Stimulated activated naive CD4-positive, alpha-beta T cell treated with Interleukin-2 at 50 U/mL for 16 hours (primary cell): ENCODE measurements around the gene PDLIM5.
"Not testable (repeated sequence)": the region's sequence is repeated elsewhere in the genome, so short reads cannot be mapped to it uniquely, and the experiment has no call there.

Source experiments
- DNase-seq: peaks from one replicate; lab custom pipeline; 2025; lab: John Stamatoyannopoulos, UW

PDLIM5 gene

DNA sequence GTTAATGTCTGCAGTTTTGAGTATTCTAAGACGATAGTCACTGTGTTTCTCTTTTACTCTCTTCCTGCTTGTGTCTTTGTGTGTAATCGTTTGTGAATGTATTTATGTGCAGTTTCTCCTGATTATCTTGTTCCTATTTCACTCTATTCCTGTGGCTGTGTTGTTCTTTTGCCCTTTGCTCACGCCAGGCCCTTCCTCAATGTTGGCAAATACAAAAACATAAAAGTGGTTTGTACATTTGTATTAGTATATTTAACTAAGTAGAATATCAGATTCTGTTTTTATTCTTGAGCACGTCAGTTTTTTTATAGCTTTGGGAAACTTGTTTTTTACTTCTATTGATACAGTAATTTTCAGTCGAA is 198.4 kb downstream of the PDLIM5 start:
- DNase-seq, result no peak

DNA sequence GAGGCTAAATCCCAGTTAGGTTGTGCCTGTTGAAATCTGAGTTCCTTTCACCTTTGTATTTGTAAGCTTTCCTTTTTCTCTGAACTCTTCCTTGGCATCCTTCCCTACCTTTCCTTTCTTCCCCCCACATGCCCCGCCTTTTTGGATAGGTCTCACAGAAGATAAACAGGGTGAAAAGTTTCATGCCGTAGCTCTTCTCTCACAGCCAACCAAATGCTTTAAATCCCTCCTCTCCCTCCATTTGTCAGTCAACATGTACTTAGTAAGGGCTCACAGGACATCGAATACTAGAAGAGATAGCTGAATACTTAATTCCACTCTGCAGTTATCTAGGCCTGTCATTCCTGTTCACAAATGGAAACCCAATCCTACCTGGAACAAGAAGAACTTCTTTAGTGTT is 198.9 kb downstream of the PDLIM5 start:
- no peak for DNase-seq

DNA sequence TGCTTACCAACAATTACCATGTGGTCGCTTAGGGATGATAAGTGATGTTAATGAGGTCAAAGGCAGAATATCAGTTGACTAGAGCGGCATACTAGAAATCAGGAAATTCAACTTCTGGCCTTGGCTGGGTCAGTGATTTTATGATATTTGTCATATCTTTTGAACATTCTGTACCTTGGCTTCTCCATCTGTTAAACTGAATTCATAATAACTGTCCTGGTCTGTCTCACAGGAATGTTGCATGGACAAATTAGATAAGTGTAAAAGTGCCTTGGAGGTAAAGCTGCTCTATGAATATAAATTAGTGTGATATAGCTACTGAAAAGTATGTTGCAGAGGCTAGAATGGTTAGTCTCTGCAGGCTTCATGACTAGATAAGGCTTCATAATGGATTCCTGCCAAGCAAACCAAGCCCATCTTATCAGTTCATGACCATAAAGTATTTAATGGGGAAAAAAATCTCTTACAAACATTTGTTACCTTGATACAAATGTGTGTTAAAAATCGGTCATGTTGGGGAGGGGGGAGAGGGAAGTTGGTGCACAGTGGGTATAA is 201.4 kb downstream of the PDLIM5 start:
- DNase-seq, result no peak

DNA sequence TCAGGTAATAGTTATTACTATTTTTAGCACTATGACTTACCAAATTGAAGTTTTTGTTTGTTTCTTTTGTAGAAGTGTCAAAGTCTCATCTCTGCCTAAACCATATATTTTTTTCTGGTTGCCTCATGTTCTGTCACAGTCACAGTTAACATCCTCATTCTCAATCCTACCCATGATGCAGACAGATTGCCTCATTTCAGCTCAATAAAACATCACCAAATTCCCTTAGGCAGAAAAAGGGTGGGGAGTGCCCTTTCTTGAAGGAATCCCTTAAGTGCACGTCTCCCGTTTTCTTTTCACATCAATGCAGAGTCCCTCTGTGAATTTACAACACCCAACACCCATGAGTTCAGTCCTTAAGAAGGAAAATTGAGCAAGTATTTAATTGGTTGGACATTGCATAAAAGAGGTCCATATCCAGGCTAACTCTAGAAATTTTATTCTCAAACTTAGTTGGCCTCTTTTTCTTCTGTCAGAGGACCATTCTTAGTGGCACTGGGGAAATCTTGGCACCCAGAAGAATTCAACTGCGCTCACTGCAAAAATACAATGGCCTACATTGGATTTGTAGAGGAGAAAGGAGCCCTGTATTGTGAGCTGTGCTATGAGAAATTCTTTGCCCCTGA is 202.4 kb downstream of the PDLIM5 start:
- no peak for DNase-seq

DNA sequence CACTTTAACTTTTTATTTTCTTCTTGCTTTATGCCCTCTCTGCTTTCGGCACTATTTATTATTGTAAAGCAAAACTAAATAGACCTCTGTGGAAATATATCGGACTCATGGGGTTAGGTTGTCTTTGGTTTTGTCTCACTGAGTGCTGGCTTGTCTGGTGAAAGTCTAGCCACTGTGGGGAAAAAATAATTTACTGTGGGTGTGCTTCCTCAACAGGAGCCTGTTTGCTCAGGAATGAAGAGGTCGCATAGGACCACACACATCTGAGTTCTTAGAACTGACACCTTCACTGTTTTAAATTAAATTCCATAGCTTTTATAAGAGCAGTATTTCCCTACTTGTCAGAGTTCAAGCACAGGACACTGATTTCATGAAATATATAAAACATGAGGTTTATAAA is 203.0 kb downstream of the PDLIM5 start:
- no peak for DNase-seq

DNA sequence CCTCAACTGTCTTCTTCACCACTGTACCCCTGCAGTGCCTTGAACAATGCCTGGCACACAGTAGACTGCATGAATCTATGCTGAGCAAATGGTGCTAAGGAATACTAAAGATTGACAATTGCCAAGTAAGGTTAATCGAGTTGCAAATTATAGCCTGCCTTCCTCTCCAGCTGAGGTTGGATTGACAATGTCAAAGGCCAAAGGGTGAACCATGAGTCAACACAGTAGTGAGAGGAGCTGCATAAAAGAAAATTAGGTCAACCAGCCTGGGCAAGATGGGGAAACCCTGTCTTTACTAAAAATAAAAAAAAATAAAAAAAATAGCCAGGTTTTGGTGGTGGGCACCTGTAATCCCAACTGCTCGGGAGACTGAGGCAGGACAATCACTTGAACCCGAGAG is 208.9 kb downstream of the PDLIM5 start:
- DNase-seq, result no peak

DNA sequence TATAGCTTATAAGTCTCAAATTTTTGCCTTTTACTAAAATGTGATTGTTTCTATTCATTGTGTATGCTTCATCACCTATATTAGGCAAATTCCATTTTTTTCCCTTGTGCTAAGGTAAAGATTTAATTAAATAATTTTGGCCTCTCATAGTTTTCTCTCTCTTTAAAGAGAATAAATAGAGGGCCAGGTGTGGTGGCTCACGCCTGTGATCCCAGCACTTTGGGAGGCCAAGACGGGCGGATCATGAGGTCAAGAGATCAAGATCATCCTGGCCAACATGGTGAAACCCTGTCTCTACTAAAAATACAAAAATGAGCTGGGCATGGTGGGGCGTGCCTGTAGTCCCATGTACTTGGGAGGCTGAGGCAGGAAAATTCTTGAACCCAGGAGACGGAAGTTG is 213.3 kb downstream of the PDLIM5 start:
- not testable (repeated sequence) for DNase-seq

DNA sequence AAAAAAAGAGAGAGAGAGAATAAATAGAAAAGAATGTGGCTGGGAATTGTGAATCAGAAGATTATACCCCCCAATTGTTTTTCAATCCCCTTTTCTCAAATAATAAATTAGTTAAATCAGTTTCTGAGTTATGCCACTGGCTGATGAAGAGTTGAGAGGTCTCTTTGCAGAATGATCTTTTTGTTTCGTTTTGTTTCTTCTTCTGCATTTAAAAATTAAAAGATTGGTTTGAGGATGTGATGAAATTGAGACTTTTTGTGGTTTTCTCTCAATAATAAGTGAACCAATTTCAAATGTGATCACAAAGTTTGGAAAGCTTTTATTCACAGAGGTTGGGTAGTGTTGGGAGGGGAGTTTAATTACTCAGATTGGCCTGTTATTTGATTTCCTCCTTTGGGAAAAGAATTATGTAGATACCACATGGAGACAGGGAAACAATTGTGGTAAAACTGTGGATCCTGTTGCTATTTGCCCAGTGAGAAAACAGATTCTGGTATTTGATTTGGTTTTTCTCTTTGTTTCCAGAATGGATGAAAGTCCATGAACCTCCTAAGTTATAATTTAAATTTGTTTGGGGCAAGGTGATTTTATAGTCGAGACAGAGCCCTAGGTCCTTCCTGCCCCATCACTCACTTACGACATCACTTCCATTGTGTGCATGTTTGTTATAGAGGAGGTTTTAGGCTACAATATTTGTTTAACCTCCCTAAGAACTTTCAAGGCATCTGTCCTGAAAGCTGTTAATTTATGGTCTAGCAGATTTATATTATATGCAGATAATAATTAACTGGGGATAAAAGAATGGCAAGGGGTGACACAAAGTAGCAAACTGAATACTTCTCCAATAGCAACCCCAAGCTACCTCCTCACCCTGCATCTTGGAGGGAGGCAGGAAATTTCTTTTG is 214.0 kb downstream of the PDLIM5 start:
- DNase-seq, result no peak

DNA sequence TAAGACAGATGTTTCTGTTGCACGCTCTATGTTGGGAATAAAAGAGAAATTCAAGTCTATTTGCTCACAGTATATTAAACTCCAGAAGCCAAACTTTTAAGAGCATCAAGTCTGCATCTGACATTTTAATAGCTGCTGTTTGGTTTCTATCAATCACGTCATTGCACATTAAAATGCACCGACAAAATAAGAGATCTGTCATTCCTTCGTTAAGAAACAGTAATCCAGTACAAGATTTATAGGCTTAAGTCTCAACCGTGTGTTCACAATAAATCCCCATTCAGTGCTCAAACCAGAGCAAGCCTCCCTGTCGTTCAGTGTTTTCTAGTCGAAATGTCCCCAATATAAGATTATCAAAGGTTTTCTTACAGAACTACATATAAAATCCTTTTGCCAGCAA is 217.0 kb downstream of the PDLIM5 start:
- no peak for DNase-seq

DNA sequence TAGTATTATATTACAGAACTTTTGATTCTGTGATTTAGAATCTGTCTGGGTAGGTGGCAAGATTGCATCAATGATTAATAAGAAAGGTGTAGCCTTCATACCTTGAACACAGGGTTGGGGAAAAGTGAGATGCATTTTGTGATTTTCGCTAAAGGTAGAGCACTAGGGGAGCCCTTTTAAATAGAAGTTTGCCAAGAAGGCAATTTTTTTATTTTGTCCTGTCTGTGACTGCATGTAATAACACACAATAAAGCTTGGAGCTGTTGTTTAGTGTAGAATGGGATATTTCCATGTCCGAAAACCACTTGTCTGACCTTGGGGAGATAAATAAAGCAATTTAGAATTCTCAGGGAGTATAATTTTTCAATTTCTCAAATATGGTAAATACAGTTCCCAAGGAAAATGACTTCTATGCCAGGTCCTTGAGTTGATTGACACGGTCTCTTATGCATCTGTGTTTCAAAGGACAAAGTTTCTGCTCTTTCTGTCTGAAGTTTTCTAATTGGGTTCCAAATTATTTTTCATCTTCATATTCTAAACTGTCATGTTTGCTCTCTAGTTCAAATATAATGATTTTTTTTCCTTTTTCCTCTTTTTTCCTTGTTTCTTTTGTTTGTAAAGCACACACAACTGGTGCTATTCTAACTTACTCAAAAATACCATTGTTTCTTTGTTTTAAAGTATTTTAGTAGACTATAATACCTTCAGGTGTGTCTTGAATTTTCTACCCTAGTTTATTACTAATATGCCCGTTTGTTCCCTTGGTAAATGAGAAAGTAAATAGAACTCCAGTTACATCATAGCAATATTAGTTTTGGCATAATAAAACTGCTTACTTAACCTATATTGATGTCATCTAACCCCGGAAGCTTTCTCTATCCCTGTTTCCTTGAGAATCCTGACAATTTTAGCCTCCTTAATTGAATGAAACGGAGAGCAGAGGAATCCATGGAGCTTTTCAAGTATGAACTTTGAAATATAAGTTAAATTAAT is 218.2 kb downstream of the PDLIM5 start:
- no peak for DNase-seq

DNA sequence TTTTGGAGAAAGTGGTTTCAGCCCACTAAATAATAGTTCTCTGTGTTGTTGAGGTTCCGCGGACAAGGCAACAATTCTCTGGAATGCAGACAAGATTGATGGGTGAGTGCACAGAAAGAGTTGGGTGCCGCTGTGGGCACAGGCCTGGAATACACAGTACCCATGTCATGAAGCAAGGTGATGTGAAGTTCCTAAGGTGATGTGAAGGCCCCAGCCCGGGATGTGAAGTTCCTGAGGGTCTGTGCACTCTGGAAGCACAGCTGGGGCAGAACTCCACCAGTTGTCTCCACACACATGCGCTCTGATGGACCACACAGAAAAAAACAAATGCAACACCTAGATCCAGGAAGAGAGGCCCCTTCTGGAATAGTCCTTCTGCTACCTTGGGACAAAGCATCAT is 219.4 kb downstream of the PDLIM5 start:
- DNase-seq, result no peak

DNA sequence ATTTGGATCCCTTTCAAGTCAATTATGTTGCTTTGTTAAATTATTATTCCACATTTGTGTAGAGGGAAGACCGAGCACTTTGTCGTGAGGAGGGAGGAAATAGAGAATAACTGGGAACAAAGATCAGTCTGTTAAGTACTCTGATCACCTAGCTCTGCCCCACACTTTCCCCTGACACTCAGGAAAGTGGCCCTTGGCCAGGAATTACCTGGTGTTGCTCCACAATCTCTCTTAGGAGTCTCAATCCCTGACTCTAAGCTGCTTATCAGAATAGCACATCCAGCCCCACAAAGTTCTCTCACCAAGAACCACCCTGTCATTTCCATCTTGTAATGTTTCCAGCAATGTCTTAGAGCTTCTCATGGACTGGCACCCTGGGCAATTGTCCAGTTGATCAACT is 222.2 kb downstream of the PDLIM5 start:
- no peak for DNase-seq

DNA sequence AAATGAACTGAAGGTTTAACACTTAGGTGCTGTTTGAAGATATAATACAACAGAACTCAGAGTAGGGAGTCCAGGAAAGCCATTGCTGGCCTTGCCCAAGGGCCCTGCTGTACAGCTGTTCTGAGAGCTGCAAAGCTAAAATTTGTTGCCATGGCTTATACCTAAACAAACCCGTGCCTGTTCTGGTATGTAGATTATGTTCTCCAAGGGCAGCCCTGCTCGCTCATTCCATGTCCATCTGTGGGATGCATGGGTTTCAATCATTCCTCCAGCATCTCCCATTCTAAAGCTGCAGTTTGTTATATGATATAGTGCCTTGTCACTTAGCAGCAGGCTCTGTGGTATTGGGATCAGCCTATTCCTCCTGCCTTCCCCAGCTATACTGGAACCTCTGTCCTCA is 225.2 kb downstream of the PDLIM5 start:
- DNase-seq, result no peak

DNA sequence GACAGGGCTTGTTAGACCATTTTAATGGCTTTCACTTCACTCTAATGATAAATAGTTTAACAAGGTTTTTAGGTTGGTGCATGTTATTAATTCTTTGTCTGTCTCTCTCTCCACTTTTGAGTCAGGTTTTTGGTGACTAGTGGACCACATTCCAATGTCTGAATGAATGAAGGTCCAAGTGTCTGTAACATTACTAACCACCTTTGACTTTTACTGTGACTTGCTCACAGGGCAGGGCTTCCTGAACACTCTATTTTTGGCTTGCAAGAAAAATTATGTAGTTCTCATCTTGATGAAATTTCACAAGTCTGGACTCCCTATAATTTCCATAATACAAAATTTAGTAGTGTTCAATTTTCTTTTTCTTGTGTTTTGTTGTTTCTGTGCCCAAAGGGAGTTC is 227.2 kb downstream of the PDLIM5 start:
- no peak for DNase-seq

DNA sequence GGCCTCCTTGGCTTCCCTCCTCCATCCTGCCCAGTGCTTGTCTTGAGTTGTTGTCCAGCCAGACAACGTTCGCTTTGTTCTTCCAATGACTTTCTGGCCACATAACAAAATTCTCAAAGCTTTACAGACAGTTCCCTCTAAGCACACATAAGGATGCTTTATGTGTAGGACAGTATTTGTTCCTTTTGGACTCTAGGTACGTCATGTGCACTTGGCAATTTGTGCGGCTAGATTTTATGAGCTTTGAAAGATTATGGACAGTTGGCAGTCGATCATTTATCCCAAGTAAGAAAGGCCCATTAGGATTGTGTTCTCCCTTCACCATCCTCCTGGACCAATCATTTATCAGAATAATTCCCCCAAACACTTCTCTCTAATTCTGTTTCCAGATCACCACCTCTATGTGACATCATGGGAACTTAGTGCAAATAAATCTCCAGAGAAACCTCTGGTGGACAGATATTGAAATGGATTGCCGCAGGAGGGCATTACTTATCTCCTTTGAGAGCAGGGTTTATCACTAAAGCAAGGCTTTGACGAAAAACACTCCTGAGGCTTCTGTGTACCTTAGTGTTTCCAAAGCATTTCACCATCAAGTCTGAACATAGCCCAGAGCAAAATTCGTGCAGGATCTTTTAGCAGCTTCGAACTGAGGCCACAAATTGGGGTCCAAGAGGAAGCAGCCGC is 228.6 kb downstream of the PDLIM5 start:
- no peak for DNase-seq

DNA sequence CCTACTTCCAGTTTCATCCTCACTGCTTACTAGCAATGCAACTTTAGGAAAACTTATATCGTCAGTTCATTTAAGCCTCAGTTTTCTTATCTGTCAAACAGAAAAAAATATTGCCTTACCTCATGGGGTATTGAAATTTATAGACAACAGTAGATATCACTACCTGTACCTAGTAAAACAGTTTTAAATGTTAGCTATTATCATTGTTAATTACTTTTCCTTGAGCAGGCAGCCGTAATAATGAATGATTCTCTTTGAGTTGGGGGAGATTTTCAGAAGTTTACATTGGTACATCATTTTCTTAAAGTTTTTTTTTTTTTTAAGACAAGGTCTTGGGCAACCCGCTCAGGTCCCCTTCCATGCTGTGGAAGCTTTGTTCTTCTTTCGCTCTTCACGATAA is 234.3 kb downstream of the PDLIM5 start:
- no peak for DNase-seq

DNA sequence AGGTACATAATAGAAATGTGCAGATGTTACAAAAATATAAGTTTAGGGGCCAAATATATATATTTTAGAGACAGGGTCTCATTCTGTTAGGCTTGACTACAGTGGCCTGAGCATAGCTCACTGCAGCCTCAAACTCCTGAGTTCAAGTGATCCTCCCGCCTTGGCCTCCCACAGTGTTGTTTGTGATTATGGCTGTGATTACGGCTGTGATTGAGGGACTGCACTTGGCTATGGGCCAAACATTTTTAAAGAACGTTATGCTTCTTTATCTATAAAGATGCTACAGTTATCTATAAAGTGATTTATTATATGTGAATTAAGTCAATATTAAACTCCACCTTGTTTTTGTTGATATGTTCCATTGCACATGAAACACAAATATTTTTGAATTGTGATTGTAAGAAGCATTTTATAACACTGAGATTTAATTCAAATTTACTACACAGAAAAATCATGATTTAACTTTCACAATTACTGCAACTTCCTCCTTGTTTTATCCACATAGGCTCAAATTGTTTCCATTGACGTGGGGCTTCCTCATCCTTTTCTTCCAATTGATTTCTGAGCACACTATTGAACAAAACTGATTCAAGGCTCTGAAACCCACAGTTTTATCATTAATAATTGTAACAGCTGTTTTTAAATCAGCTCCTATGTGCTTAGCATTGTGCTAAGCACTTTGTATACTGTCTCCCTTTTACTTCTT is 237.6 kb downstream of the PDLIM5 start:
- no peak for DNase-seq

DNA sequence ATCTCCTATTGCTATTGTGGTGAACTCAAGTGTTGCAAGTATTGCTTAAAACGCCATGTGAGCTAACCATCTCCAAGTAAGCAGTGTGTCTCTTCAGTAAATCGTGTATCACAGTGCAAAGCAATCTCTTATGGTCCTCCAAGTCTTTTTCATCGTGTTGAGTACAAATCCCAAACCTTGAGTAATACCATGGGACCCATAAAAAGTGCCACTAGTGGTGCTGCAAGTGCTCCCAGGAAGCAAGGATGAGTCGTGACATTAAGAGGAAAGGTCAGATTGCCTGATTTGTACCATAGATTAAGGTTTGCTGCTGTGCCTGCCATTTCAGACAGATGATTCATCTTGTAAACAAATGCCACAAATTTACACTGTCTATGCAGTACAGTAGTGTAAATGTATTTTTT is 239.1 kb downstream of the PDLIM5 start:
- DNase-seq, result no peak

DNA sequence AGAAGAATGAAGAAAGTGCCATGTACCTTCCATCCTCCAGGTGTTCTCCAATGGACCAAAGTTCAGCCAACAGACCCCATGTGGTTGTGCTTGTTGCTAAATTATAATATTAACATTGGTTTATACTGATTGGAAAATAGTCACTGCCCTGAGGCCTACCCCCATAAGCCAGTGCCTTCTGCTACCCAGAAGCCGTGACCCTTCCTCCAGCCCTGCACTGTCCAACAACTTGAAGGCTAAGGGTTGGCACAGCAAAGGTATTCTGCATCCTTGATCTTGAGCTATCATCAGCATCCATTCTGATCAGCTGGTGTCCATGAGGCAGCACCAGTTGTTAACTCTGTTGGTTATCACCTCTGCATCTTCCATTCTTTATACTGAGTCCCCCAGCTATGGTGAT is 239.8 kb downstream of the PDLIM5 start:
- no peak for DNase-seq

DNA sequence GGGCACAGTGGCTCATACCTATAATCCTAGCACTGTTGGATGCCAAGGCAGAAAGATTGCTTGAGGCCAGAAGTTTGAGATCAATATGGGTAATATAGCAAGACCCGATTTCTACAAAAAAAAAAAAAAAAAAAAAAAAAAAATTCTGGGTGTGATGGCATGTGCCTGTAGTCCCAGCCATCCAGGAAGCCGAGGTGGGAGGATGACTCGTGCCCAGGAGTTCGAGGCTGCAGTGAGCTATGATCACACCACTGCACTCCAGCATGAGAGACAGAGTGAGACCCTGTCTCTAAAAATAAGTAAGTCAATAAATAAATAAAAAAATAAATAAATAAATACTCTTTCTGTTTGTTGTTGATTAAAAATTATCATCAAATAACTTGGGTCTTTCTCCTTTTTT is 243.6 kb downstream of the PDLIM5 start:
- no peak for DNase-seq

DNA sequence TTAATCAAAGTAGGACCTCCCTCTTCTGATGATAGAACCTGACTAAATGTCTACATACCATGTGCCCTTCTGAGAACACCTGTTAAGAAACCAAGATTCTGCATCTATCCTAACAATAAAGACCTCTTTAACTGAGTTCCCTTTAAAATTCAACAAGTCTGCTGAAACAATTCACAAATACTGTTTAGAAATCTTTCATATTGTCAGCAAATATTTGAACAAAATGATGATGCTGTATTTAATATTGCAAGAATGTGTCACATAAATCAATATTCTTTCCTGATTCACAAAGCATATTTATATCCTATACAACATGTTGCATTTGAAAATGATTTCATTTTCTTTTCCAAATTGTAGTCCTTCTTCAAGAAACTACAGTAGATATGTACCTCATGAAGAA is 246.4 kb downstream of the PDLIM5 start:
- DNase-seq, result no peak
